HL-60/S4 treated with phorbol 12-myristate 13-acetate at 8.2 ng/mL for 4 days and 3 days (cell line): ENCODE results near the gene AFF3.
"Not testable (repeated sequence)": the region's sequence is repeated elsewhere in the genome, so short reads cannot be mapped to it uniquely, and the experiment has no call there.

Experiments used
- in situ Hi-C: fragments of 300-500 bp; cut with MboI; formaldehyde crosslinking; loops from 2 replicates; pipeline ENCODE4 v1.15.0; 2022; ENCODE audit warnings: low sequenced_read_pairs

AFF3 gene

DNA sequence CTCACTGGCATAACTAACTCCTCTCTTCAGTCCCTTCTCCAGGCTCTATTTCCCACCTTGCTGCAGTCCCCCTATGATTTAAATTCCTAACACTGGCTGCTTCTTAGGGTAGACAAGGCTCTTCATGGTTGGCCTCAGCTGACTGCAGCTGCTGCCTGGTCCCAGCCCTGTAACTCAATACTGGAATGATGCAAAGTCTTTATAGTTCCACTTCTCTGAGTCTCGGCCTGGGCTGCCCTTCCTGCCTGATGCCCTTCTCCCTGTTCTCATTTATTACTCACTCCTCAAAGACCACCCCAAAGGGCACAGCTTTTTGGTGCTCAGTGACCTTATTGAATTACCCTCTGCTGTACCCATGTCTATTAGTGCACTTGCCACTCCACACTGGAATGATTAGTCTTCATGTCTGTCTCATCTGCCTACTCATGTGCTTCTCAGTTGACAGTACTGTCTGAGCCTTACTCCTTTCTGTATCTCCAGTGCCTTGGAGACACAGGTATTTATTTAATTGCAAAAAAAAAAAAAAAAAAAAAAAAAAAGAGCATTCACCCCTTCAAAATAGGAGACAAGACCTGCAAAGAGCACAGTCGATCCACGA is 453.1 kb downstream of the AFF3 start:
- in situ Hi-C loops: no loop called here

DNA sequence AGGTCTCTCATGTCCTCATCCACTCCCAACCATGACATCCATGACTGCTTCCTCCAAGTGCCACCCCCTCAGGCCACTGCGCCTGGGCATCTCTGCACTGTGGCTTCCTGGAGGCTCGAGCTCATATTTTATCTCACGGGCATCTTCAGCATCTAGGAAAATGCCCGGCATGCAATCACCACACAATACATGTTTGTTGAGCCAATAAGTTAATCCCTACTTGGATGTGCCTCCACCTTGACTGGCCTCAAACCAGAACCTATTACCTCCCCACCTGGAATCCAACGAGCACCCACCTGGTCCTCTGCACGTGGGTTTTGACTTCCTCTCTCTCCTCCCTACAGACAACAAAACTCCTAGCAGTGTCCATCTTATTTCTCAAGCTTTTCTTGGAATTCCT is 453.7 kb downstream of the AFF3 start:
- in situ Hi-C loops: no loop called here

DNA sequence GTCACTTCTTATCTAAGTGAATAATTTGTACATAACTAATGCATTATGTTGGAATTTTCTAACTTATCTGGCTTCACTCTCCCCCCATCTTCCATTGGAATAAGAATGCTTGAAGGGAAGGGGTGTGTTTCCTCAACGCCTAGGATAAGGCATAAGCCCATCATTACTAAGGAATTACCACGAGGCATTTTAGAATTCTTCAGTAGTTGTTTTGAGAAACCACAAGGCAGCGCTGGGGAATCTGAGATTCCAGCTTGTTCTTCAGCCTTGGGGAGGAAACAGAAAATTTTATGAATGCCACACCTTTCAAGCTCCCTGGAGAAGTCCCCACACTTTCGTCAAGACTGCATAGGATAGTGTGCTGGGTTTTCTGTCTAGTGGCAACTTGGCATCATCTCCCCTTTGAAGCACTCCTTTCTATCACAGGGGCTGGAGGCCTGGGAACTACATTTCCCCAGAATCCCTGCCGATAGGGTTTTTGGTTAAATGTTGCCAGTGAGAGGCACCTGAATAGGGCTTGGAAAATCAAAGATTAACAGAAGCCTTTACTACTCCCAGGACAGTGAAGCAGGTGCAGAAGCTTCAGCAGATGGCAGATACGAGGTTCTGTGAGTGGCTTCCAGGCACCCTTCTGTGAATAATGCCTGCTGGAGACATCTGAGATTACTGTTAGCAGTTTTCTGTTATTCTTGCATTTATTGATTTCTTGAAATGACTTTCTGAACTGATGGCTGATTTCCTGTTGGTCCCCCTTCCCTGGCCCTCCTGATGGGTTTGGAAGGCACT is 459.9 kb downstream of the AFF3 start:
- in situ Hi-C loops: no loop called here

DNA sequence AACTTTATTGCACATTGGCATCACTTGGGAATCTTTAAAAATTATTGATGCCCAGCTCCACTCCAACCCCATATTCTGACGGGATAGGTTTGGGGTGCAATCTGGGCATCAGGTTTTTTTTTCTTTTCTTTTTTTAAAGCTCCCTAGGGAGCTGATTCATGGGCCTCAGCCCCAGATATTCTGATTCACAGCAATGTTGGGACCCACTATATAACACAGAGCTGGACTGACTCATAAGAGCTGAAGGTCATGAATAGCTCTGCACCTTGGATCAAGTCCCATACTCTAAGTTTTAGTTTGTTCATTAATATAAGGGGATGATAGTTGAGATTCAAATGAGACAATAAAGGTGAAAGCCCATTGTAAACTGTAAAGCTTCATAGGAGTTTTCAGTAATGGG is 461.4 kb downstream of the AFF3 start:
- in situ Hi-C loops: no loop called here

DNA sequence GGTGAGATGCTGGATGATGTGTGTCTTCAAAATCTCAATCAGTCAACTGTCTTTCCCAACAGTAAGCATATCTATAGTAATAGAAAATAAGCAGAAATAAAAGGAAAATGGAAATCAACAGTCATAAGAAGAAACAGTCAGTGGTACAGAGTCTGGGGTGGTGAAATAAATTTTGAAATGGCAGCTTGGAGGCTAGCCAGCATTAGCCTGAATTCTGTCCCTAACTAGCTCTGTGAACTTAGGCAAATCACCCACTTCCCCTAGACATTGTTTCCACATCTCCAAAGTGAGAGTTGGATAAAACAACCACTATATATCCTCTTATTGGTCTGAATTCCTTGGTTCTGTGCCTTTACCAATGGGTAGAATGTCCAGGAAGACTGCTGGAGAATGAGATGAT is 462.9 kb downstream of the AFF3 start:
- in situ Hi-C loops: no loop called here

DNA sequence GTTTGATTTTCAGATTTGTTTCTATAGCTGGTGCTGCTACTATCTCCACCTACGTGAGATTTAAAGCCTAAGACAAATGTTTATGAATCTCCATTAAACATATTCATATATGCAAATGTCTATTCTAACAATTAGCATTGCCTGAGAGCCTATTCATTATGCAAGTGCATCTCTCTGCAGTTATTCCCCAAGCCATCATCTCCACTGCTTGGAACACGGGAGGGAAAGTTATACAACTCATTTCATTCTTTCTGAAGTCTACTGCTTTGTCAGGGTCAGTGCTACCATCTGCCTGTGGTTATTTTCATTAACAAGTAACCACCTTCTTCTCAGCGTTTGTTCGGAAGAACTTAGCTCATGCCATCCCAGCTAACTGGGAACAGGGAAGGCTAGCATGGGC is 463.8 kb downstream of the AFF3 start:
- in situ Hi-C loops: no loop called here

DNA sequence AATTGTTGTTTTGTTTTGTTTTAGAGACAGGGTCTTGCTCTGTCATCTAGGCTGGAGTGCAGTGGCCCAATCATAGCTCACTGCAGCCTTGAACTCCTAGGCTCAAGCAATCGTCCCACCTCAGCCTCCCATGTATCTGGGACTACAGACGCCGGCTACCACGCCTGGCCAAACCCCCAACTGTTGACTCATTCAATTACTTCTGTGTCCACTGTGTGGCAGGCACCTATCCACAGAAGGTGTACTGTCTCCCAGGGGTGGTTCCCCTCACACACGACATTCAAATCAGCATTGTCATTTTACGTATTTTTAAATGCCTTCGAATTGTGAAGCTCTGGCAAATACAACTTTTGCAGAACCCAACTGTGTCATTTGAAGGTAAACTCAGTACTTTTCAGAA is 464.6 kb downstream of the AFF3 start:
- in situ Hi-C loops: no loop called here

DNA sequence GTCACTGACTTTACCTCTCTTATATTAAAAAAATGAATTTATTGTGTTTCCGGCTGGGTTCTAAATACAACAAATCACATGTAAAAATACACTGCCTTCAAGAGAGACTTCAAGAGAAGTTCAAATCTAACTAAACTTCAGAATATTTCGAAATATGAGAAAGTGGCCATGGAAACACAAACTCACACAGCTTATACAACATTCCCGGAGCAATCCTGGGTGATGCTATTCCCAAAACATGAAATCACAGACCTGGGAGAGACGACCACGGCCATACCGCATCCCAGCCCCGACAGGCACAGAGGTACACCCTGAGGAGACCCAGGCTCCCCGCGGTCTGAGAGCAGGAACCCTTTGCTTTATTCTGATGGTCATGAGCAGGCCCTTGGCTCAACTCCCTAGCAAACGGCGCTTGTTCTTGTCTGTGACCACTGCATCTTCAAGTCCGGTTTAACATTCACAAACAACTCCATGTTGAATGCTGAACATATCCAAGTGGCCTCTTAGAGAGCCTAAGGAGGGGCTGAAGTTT is 467.2 kb downstream of the AFF3 start:
- in situ Hi-C loops: no loop called here

DNA sequence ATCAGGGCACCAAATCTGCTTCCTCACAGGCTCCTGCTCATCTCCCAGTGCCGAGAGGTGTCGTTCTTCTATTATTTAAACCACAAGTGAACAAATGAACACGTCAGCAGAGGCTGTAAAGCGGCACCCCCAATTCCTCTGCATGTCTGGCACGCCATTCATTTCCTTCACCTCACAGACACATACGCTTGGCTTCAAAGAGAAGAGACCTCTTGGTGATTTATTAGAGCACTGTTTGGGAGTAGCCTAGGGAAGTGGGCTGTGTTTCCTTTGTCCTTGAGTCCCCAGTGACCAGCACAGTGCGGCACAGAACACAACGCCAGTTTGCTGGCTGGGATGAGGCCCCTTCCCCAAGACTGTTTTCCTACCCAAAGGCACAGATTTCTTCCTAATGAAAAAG is 468.3 kb downstream of the AFF3 start:
- in situ Hi-C loops: no loop called here

DNA sequence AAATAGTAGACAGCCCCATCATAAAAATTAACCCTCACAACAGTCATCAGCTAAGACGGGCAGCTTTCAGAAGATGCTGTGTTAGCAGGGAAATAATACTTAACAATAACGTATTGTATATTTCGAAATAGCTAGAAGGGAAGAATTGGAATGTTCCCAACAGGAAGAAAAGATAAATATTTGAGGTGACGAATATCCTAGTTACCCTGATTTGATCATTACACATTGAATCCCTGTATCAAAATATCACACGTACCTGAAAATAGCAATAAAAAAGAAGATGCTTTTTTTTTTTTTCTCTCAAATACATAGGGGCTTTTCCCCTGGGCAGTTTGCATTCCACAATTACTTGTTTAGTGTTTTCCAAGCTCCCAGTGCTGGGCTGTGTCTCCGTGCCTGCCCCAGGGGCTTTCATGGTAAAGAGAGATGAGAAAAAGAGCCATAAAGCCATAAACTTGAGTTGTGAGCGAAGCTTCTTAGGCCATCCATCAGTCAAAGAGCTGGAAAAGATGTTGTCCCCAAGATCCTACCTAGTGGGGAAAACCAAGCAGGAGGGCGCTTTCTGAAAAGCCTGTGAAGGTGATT is 469.5 kb downstream of the AFF3 start:
- in situ Hi-C loops: no loop called here

DNA sequence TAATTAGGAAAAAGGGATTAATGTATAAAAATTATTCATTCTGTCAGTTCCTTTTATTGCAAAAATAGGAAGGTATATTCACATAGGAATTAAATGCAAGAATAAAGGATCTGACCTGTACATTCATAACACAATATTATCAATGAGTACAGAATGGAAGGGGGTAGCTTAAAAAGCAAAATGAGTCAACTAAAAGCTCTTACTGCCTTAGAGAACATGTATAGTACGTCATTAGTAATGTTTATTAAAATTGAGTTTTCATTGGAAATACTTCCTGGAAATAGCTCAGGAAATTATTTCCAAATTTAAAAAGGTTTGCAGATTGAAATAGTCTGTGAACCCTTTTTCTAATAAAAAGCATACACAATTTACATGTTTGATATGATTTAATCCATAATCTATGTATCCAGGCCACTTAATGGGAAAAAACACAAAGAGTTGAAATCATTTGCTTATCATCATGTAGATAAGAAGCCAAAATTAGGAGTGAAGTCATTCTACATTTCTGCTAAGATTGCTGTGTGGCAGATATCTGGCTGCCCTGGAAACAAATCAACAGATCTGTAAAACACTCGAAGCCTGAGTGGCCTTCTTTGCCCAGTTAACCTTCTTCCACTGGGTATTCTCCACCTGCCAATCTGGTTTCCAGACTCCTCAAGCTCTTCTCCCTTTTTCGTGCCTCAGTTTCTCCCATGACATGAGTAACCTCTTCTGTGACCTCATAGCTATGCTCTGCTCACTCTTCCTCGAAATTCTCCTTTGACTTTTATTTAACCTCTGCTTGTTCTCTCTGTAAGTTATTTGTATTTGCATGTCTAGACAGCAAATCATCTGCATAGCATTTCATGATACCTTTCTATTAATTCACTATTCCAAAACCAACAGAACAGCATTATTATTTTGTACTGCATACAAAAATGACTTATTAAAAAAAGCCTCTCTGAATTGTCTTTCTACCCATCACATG is 471.3 kb downstream of the AFF3 start:
- in situ Hi-C loops: no loop called here

DNA sequence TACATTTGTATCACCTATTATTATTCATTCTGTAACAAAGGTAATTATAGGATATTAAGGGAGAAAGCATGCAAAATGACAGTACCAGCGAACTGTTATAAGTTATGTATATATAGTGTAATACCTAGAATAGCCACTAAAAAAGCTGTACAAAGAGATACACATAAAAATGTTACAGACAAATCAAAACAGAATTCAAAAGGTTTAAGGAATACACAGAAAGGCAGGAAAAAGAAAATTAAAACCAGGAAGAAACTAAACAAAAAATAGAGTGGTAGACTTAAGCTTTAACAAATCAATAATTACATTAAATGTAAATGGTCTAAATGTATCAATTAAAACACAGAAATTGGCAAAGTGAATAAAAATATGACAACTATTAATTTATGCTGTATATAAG is 476.1 kb downstream of the AFF3 start:
- in situ Hi-C loops: no loop called here

DNA sequence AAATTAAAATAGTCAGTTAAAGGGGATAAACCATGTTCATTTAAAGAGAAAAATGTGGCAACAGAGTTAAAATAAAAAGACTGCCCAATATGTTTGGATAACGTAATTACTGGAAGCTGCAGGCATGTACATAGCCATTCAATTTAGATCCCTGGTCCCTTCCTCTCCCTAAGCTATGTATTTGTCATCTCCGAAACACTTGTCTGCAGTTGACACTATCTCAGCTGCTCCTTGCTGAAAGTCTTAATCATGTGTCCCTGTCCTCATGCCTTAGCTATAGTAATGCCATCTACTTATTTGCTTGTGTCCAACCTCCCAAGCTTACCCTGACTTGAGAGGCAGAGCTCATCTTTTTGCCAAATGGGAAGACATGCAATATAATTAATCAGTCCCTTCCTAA is 478.7 kb downstream of the AFF3 start:
- in situ Hi-C loops: no loop called here

DNA sequence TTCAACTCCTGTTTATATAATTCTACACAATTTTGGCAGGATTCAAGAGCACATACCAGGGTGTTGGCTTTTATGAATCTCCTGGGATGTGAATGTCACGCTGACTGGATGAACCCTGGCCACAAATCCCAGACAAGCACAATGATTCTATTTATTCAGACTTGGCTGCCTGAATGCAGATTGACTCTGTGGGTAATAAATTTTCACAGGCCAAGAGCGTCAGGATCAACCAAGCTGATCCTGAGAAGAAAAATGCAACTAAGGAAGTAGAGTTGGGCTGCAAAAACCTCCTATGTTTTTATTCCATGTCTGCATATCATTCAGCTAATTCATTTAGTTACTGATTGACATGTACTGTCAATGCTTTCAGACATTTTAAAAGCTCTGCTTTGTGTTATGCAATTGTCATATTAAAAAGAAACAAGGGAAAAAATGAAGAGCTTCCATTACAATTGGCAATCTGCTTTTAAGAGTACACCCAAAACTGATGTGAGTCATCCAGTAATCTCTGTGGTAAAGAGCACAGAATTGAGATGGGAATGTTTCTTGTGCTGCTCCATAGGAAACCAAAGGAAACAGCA is 479.5 kb downstream of the AFF3 start:
- in situ Hi-C loops: no loop called here

DNA sequence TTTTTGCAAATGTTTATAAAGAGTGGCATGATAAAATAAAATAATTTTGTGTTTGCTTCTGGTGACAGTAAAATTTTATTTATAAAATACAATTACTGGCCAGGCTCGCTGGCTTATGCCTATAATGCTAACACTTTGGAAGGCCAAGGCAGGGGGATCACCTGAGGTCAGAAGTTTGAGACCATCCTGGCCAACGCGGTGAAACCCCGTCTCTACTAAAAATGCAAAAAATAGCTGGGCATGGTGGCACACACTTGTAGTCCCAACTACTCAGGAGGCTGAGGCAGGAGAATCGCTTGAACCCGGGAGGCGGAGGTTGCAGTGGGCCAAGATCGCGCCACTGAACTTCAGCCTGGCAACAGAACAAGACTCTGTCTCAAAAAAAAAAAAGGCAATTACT is 480.6 kb downstream of the AFF3 start:
- in situ Hi-C loops: not testable (repeated sequence)

DNA sequence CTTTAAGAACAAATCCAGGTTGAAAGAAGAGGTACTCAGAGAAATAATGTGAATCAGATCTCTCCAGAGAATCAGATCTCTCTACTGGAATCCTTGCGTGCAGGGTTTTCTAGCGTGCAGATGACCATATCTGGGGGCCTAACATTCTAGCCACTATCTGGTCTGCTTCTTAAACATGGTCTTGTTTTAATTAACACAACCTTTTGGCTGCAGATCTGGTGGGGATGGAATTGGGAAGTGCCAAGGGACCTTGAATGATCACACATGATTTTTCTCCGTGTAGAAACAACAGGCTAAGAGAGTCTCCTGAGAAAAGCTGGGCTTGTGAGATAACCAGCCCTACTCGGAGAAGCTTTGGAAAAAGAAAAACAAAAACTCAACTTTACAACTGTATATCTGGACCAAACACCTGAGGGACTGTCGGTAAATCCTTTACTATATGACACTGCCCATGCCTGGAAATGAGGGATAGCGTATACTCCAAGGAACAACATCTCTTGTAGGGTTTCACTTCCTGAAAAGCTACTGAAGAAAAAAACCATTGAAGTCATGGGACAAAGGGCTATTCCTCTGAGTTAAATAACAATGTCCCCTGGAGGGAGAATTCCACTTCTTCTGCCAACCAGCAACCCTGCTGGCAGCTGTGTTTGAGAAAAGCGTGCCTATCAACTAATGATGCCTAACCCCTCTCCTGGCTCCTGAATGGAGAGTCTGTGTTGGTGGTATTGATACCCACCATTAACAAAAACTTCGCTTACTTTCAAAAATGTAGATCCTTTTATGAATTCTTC is 481.6 kb downstream of the AFF3 start:
- in situ Hi-C loops: no loop called here

DNA sequence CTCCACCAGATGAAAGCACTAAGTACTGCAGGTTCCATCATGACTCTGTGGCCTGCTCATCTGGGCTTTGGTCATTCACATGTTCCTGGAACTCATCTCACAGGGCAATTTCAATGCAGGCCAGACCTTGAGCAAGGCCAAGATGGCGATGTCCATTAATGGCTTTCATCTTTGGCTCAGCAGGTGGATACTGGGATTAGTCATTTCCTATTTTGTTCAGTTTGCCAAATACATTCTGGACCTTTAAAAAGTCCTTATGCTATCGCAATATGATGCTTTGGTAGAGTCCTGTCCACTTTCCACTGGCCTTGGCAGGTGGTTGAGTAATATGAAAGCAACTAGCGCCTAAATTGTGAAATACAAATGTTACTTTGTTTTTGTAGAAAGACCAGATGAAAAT is 482.5 kb downstream of the AFF3 start:
- in situ Hi-C loops: no loop called here

DNA sequence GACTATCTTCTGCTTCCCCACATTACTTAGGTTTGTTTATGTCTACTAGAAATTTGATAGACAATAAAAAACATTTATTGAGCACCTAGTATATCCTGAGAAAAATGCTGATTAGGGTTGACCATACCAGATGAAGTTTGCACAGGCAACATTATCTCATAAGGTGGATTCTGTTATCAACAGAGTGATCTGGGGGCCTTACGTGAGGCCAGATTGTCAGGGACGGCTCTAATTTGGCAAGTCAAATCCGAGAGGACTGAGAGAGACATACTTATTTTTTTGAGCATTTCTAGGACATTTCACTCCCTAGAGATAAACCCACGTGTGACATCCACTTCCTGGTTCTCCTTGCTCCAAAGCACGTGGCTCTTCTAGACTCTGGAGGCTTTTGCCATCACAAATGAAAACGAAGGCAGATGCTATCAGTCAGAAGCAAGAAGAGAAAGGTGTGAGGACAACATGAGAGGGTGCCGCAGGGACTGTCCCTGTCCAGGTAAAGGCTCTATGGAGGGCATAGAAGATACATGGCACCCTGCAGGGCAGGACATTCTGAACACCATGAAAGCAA is 484.6 kb downstream of the AFF3 start:
- in situ Hi-C loops: no loop called here

DNA sequence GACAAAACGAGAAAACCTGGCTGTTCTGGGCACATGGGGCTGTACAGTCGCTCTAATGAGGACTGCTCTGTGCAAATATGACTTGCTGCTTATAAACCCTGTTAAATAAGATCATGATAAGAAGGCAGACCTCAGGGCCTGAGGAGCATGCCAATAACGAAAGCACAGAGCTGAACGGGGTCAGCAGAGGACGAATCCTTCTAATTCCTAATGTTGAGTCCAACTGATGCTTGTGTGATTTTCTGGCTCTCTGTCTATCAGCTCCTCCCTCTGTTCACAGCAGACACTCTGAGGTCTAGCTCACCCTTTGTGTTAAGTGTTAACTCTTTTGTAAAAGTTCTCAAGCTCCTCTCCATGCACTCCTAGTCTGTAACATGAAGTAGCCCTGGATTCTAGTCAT is 485.4 kb downstream of the AFF3 start:
- in situ Hi-C loops: no loop called here

DNA sequence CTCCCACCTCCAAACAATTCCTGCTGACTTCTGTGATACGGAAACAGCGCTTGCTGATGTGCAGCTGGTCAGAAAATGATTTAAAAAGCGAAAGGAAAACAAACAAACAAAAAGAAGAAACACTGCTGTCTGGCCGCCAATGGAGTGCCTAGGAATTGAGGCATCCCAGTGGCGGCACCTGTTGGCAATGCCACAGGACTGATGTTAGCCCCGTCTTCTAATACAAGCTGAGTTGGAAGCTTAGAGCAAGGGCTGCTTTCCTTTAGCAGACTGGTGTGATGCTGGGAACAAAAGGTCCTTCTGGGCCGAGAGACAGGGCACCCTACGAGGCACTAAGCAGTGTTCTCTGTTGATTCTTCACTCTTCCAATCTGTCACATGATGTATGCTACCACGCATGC is 489.0 kb downstream of the AFF3 start:
- in situ Hi-C loops: no loop called here
